GM12878 (cell line): ENCODE results near the gene CRYGD. TPM values are rescaled to one million over a fixed set of nuclear protein-coding genes. Genes with fewer than 3 reads are reported as not detected.
"Not testable (repeated sequence)": the region's sequence is repeated elsewhere in the genome, so short reads cannot be mapped to it uniquely, and the experiment has no call there.

Source experiments
- ATAC-seq: fragments of 200-7000 bp; cut with Tn5 transposase; 3 replicates; pipeline ENCODE4 v1.9.1; 2020; ENCODE audit warnings: mild to moderate bottlenecking, moderate library complexity
- BruUV-seq: library from RNA; stranded (reverse); fragments of 400-500 nt; replicated peaks from 2 replicates; lab custom pipeline; 2021; lab: Mats Ljungman, UMichigan
- CTCF ChIA-PET: fragments of 300-600 bp; sonication (Branson Sonifier 250); formaldehyde crosslinking; extraction: SDS; loops from one replicate; lab custom pipeline; 2021; ENCODE audit warnings: inconsistent platforms; lab: Yijun Ruan, JAX
- POLR2A ChIA-PET: fragments of 350-600 bp; formaldehyde crosslinking; extraction: SDS; loops from one replicate; lab custom pipeline; 2021; ENCODE audit warnings: inconsistent platforms; lab: Charles Lee
- RAD21 ChIA-PET: fragments of 300-600 bp; sonication (Branson Sonifier 250); formaldehyde crosslinking; loops from one replicate; lab custom pipeline; 2023; ENCODE audit warnings: antibody characterized with exemption; ENCODE audit not compliant: unreplicated experiment; lab: Charles Lee
- SMC1A ChIA-PET: fragments of 300-600 bp; sonication (Branson Sonifier 250); formaldehyde crosslinking; loops from one replicate; lab custom pipeline; 2023; ENCODE audit not compliant: unreplicated experiment, uncharacterized antibody; lab: Charles Lee
- DNase-seq: peaks from one replicate; pipeline ENCODE4 v3.0.0-alpha.2; 2011; ENCODE audit warnings: low read depth, low spot score
- FAIRE-seq: peaks from 3 replicates; lab custom pipeline; 2011; peaks lifted over from hg19 to GRCh38; lab: Jason Lieb, UNC
- H2AFZ ChIP-seq: 2 replicates; pipeline ENCODE4 v1.6.0; 2011; ENCODE audit warnings: low read depth, low read length, control low read depth; ENCODE audit not compliant: control insufficient read depth
- H3K27ac ChIP-seq: 2 replicates; pipeline ENCODE4 v1.5.1; 2011; ENCODE audit warnings: control low read depth; ENCODE audit not compliant: control insufficient read depth, insufficient read depth
- H3K27me3 ChIP-seq, 2 experiments: replicated peaks in 1 of 2; 2 replicates each; pipeline versions ENCODE4 v1.6.0 to v1.6.1; 2011; ENCODE audit warnings: low read length in 1 of 2; ENCODE audit not compliant: control insufficient read depth in 2 of 2, insufficient read depth in 2 of 2
- H3K36me3 ChIP-seq, 2 experiments: 2 replicates each; pipeline ENCODE4 v1.5.1; 2011; ENCODE audit warnings: low read length in 1 of 2; ENCODE audit not compliant: control insufficient read depth in 2 of 2, insufficient read depth in 2 of 2
- H3K4me1 ChIP-seq: 2 replicates; pipeline ENCODE4 v1.6.1; 2011; ENCODE audit warnings: mild to moderate bottlenecking, low read length, moderate library complexity, mixed read lengths; ENCODE audit not compliant: control insufficient read depth, insufficient read depth
- H3K4me2 ChIP-seq: 2 replicates; pipeline ENCODE4 v1.6.0; 2011; ENCODE audit warnings: control low read depth; ENCODE audit not compliant: control insufficient read depth, insufficient read depth
- H3K4me3 ChIP-seq: fragments of 200-600 bp; sonication (generic); 2 replicates; pipeline ENCODE4 v1.5.1; 2016
- H3K79me2 ChIP-seq: 2 replicates; pipeline ENCODE4 v1.6.0; 2011; ENCODE audit warnings: low read length; ENCODE audit not compliant: control insufficient read depth, insufficient read depth
- H3K9ac ChIP-seq: 2 replicates; pipeline ENCODE4 v1.8.0; 2011; ENCODE audit warnings: low read length, control low read depth, mixed read lengths; ENCODE audit not compliant: control insufficient read depth, insufficient read depth
- H3K9me3 ChIP-seq: replicated peaks from 3 replicates; pipeline ENCODE4 v1.5.1; 2011; ENCODE audit warnings: mild to moderate bottlenecking, low read length; ENCODE audit not compliant: control insufficient read depth, insufficient read depth
- H4K20me1 ChIP-seq: 2 replicates; pipeline ENCODE4 v1.6.0; 2011; ENCODE audit not compliant: control insufficient read depth, insufficient read depth
- ESRRA ChIP-seq: IDR thresholded peaks from 2 replicates; pipeline ENCODE4 v1.6.1; 2012; ENCODE audit warnings: mild to moderate bottlenecking, low read length, improper control_type of control experiment
- GABPA ChIP-seq: IDR thresholded peaks from 2 replicates; pipeline ENCODE4 v1.6.1; 2014; ENCODE audit warnings: antibody characterized with exemption, low read depth, mild to moderate bottlenecking, inconsistent platforms
- MTA2 ChIP-seq: fragments of 450-650 bp; IDR thresholded peaks from 2 replicates; pipeline ENCODE4 v1.6.1; 2016; ENCODE audit warnings: low read depth, mild to moderate bottlenecking, moderate library complexity
- PRDM15 ChIP-seq: fragments of 450-650 bp; formaldehyde crosslinking; IDR thresholded peaks from 2 replicates; pipeline ENCODE4 v1.4.0; 2020; ENCODE audit warnings: mild to moderate bottlenecking, moderate library complexity
- WGBS: methylation state at CpG from one replicate; pipeline ENCODE4 v1.1.6; 2016; ENCODE audit warnings: low lambda C conversion rate; ENCODE audit not compliant: insufficient replicate concordance, insufficient coverage; ENCODE audit errors: missing lambda C conversion rate; 5-methylcytosine and 5-hydroxymethylcytosine counted together
- in situ Hi-C: fragments of 300-500 bp; cut with MboI; formaldehyde crosslinking; loops from 9 replicates; pipeline ENCODE4 v1.14.3; 2018; ENCODE audit warnings: mixed read lengths
- intact Hi-C: fragments of 100-400 bp; cut with micrococcal nuclease; formaldehyde crosslinking; loops from one replicate; pipeline ENCODE4 v1.14.2; 2022; ENCODE audit not compliant: unreplicated experiment
- polyA plus RNA-seq, 11 experiments: library from polyadenylated mRNA; depleted of rRNA in 4 of 11; unstranded in 6 of 11; stranded (reverse) in 5 of 11; fragments of >200 nt; fragmentation: Nextera tagmentation in 4 of 11; fragmentation: Illumina TruSeq in 1 of 11; extraction: Ambion mirVana in 4 of 11; extraction: Trizol in 1 of 11; gene quantifications; 1 replicate in 1 of 11; 2 replicates in 10 of 11; pipeline versions ENCODE4 v1.2.1 to v1.2.3, GENCODE V29; 2011 to 2016; ENCODE audit warnings: inconsistent platforms in 2 of 11, missing spikeins in 2 of 11, low read depth in 1 of 11
- total RNA-seq, 4 experiments: library from RNA; depleted of rRNA in 3 of 4; stranded (reverse); fragments of >200 nt in 3 of 4; fragmentation: Illumina TruSeq in 1 of 4; extraction: Trizol in 1 of 4; gene quantifications; 2 replicates each; pipeline versions ENCODE4 v1.2.1 to v1.2.3, GENCODE V29; 2013 to 2021
- TF ChIP-seq, protein P1 (sequence below): IDR thresholded peaks from 2 replicates; pipeline ENCODE4 v1.6.1; 2012; ENCODE audit warnings: low read depth, low read length, improper control_type of control experiment

The CRYGD gene
- total and polyA plus RNA-seq, 10 of the 15 experiments (the other 5 are each of a cell fraction or from before 2014, with no cell fraction given): not detected

DNA sequence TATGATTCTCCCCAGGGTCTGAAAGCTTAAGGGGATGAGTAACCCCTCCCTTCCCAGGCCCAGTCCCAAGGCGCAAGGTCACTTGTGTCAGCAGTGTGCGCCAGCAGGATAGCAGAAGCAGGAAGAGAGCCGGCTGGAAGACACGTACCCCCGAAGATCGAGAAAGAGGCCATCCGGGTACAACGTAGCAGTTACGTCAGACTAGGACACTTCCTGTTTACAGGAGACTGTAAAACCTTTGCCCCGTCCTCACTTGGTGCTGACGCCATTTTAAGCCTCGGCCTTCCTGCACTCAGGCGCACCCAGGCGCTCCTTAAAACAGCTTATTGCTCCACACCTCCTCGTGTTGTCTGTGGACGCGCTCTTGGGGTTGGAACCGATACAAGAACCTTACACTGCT, 15.1 kb upstream of the CRYGD start (continued):
- TF ChIP-seq PRDM15 (no peak), GABPA (no peak), MTA2 (no peak), ESRRA (no peak)
- TF ChIP-seq, protein P1, sequence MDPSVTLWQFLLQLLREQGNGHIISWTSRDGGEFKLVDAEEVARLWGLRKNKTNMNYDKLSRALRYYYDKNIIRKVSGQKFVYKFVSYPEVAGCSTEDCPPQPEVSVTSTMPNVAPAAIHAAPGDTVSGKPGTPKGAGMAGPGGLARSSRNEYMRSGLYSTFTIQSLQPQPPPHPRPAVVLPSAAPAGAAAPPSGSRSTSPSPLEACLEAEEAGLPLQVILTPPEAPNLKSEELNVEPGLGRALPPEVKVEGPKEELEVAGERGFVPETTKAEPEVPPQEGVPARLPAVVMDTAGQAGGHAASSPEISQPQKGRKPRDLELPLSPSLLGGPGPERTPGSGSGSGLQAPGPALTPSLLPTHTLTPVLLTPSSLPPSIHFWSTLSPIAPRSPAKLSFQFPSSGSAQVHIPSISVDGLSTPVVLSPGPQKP: no peak

DNA sequence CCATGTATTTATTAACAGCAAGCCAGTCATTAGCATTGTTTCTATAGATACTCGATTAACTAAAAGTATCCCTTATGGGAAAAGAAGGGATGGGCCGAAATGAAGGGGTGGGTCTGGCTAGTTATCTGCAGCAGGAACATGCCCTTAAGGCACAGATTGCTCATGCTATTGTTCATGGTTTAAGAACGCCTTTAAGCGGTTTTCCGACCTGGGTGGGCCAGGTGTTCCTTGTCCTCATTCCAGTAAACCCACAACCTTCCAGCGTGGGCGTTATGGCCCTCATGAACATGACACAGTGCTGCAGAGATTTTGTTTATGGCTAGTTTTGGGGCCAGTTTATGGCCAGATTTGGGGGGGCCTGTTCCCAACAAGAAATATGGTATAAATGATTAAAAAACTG, 14.0 kb upstream of the CRYGD start:
- H3K36me3 ChIP-seq, FAIRE-seq, H3K27ac ChIP-seq, H3K4me1 ChIP-seq, H3K4me3 ChIP-seq, in situ Hi-C loops, intact Hi-C loops, BruUV-seq, H2AFZ ChIP-seq, ATAC-seq, SMC1A ChIA-PET, H3K27me3 ChIP-seq, DNase-seq, H4K20me1 ChIP-seq, CTCF ChIA-PET, POLR2A ChIA-PET, H3K9me3 ChIP-seq, H3K79me2 ChIP-seq, H3K4me2 ChIP-seq, H3K9ac ChIP-seq: not testable (repeated sequence)
- RAD21 ChIA-PET: interaction anchor here (0.7 kb wide), 1 partner anchor 365 kb away, joined by 3 read pairs; no protein-coding TSS in a partner anchor
- WGBS: 60% methylated on average over 7 of the region's 7 CpGs
